ENCODE data around the gene HYAL2. TPM values are rescaled to one million over a fixed set of nuclear protein-coding genes. Genes with fewer than 3 reads are reported as not detected.
A peak's percentile ranks its signal among the peaks of the same experiment; 100 is the strongest.

Gene HYAL2
- 10 to 100 TPM; 29.1 to 52.0 (median 36.9) TPM for polyA plus RNA-seq (ENCODE audit: insufficient read length in 10 of 10)
- long read RNA-seq, donor 1, full-length matches to known transcripts, result 14 of 14 reads
- long read RNA-seq, donor 1, partial matches to known transcripts, result 0 of 14 reads
- long read RNA-seq, donor 1, other reads (novel, unspliced or antisense), result 0 of 14 reads
- long read RNA-seq, donor 2, full-length matches to known transcripts, result 21 of 21 reads
- long read RNA-seq, donor 2, partial matches to known transcripts, result 0 of 21 reads
- long read RNA-seq, donor 2, other reads (novel, unspliced or antisense), result 0 of 21 reads
- long read RNA-seq, donor 3, result 0 reads
- long read RNA-seq, donor 4, full-length matches to known transcripts, result 14 of 14 reads
- long read RNA-seq, donor 4, partial matches to known transcripts, result 0 of 14 reads
- long read RNA-seq, donor 4, other reads (novel, unspliced or antisense), result 0 of 14 reads
- long read RNA-seq, donor 5, full-length matches to known transcripts, result 31 of 31 reads
- long read RNA-seq, donor 5, partial matches to known transcripts, result 0 of 31 reads
- long read RNA-seq, donor 5, other reads (novel, unspliced or antisense), result 0 of 31 reads
- long read RNA-seq, donor 6, full-length matches to known transcripts, result 30 of 30 reads
- long read RNA-seq, donor 6, partial matches to known transcripts, result 0 of 30 reads
- long read RNA-seq, donor 6, other reads (novel, unspliced or antisense), result 0 of 30 reads
- long read RNA-seq, donor 7, full-length matches to known transcripts, result 17 of 17 reads
- long read RNA-seq, donor 7, partial matches to known transcripts, result 0 of 17 reads
- long read RNA-seq, donor 7, other reads (novel, unspliced or antisense), result 0 of 17 reads
- long read RNA-seq, donor 8, full-length matches to known transcripts, result 13 of 25 reads
- long read RNA-seq, donor 8, partial matches to known transcripts, result 12 of 25 reads
- long read RNA-seq, donor 8, other reads (novel, unspliced or antisense), result 0 of 25 reads
- long read RNA-seq, donor 9, partial matches to known transcripts, result 0 of 5 reads
- long read RNA-seq, donor 9, other reads (novel, unspliced or antisense), result 0 of 5 reads

GRCh38 chr3:50322386-50323091 is at the start of gene HYAL2:
TSS of gene HYAL2 (minus strand) at chr3:50322745. CDS start at chr3:50320489, 2,256 bp downstream.
- DNase-seq, result peak in 1 of 3 donors; percentile 59

GRCh38 chr3:50371133-50371685 is 48.7 kb upstream of the HYAL2 start:
- no peak for DNase-seq

GRCh38 chr3:50370594-50370993 is 48.0 kb upstream of the HYAL2 start:
- DNase-seq, result peak; percentile 54 to 83 (median 69)

- DNase-seq, result no peak
These were observed 46.6 kb upstream of the HYAL2 start for GRCh38 chr3:50369012-50369670.

GRCh38 chr3:50365842-50366220 is 43.3 kb upstream of the HYAL2 start:
- no peak for DNase-seq

- peak; percentile 33 to 80 (median 69) for DNase-seq
These were observed 42.7 kb upstream of the HYAL2 start for GRCh38 chr3:50365080-50365841.

- DNase-seq, result peak in 1 of 3 donors; percentile 68
These were observed 42.1 kb upstream of the HYAL2 start for GRCh38 chr3:50364573-50365079.

- no peak for DNase-seq
These were observed 37.2 kb upstream of the HYAL2 start for GRCh38 chr3:50359760-50360110.

GRCh38 chr3:50358911-50359759 is 36.6 kb upstream of the HYAL2 start, which contains the start of gene TMEM115:
TSS of gene TMEM115 (minus strand) at chr3:50359521. CDS start at chr3:50359063, 458 bp downstream.
- DNase-seq, result peak; percentile 98 to 99 (median 99)

- DNase-seq, result no peak
These were observed 35.9 kb upstream of the HYAL2 start for GRCh38 chr3:50358355-50358910.

GRCh38 chr3:50357481-50357880 is 34.9 kb upstream of the HYAL2 start:
- no peak for DNase-seq

- DNase-seq, result no peak
These were observed 34.0 kb upstream of the HYAL2 start for GRCh38 chr3:50356553-50356952.

GRCh38 chr3:50355829-50356552 is 33.4 kb upstream of the HYAL2 start:
- DNase-seq, result no peak

GRCh38 chr3:50354850-50355249 is 32.3 kb upstream of the HYAL2 start:
- no peak for DNase-seq

GRCh38 chr3:50354186-50354764 is 31.7 kb upstream of the HYAL2 start:
- DNase-seq, result no peak

GRCh38 chr3:50353245-50354004 is 30.9 kb upstream of the HYAL2 start:
- DNase-seq, result no peak
